ENCODE measurements around the gene KIAA0232. TPM values are rescaled to one million over a fixed set of nuclear protein-coding genes. Genes with fewer than 3 reads are reported as not detected.

Gene KIAA0232
- polyA plus RNA-seq, 1 experiment: 25.0 TPM

GRCh38 chr4:6768539-6768905, 14.0 kb upstream of the KIAA0232 start:
- TF ChIP-seq CTCF (IDR thresholded peaks at IDR 0.05; ENCODE audit: low read depth, low read length): no peak
- ChIA-PET CTCF (interaction anchor here (2.7 kb wide), 1 partner anchor 106 kb away, joined by 7 read pairs; no protein-coding TSS in a partner anchor), POLR2A (no interaction called here)
- DNase-seq (ENCODE audit: low read depth, low spot score): no peak
- Histone ChIP-seq H3K9me3 (ENCODE audit: control insufficient read depth, insufficient read depth, low read length) (no peaks in the 10 kb centered on the region; the same call in 1 of the 2 replicates), H3K27me3 (ENCODE audit: control insufficient read depth, insufficient read depth, low read length) (peaks cover 24% of the 10 kb centered on the region), H3K4me3 (ENCODE audit: low read depth, low read length) (no peak overlapping the region), H3K27ac (ENCODE audit: low read depth, low read length) (no peak overlapping the region)

GRCh38 chr4:6769233-6769988, 13.1 kb upstream of the KIAA0232 start:
- ChIA-PET CTCF (interaction anchor here (2.7 kb wide), 1 partner anchor 105 kb away, joined by 7 read pairs; no protein-coding TSS in a partner anchor), POLR2A (no interaction called here)
- no peak for DNase-seq (ENCODE audit: low read depth, low spot score)

GRCh38 chr4:6769989-6770420, 12.5 kb upstream of the KIAA0232 start:
- Histone ChIP-seq H3K9me3 (ENCODE audit: control insufficient read depth, insufficient read depth, low read length) (no peaks in the 10 kb centered on the region; the same call in 1 of the 2 replicates), H3K27me3 (ENCODE audit: control insufficient read depth, insufficient read depth, low read length) (peaks cover 18% of the 10 kb centered on the region), H3K4me3 (ENCODE audit: low read depth, low read length) (no peak overlapping the region), H3K27ac (ENCODE audit: low read depth, low read length) (no peak overlapping the region)
- TF ChIP-seq CTCF (IDR thresholded peaks at IDR 0.05; ENCODE audit: low read depth, low read length): no peak
- DNase-seq (ENCODE audit: low read depth, low spot score): no peak
- CTCF ChIA-PET: interaction anchor here (2.7 kb wide), 1 partner anchor 104 kb away, joined by 7 read pairs; no protein-coding TSS in a partner anchor
- POLR2A ChIA-PET: no interaction called here

More at GRCh38 chr4:6769233-6769988, 13.1 kb upstream of the KIAA0232 start:
- Histone ChIP-seq H3K9me3 (ENCODE audit: control insufficient read depth, insufficient read depth, low read length) (no peaks in the 10 kb centered on the region; the same call in 1 of the 2 replicates), H3K27ac (ENCODE audit: low read depth, low read length) (no peak overlapping the region), H3K27me3 (ENCODE audit: control insufficient read depth, insufficient read depth, low read length) (peaks cover 20% of the 10 kb centered on the region), H3K4me3 (ENCODE audit: low read depth, low read length) (no peak overlapping the region)
- no peak for TF ChIP-seq CTCF (IDR thresholded peaks at IDR 0.05; ENCODE audit: low read depth, low read length)

- TF ChIP-seq CTCF (IDR thresholded peaks at IDR 0.05; ENCODE audit: low read depth, low read length): no peak
- DNase-seq (ENCODE audit: low read depth, low spot score): no peak
- Histone ChIP-seq H3K27me3 (ENCODE audit: control insufficient read depth, insufficient read depth, low read length) (peaks cover 19% of the 10 kb centered on the region), H3K9me3 (ENCODE audit: control insufficient read depth, insufficient read depth, low read length) (no peaks in the 10 kb centered on the region; the same call in 1 of the 2 replicates), H3K27ac (ENCODE audit: low read depth, low read length) (no peak overlapping the region), H3K4me3 (ENCODE audit: low read depth, low read length) (no peak overlapping the region)
- CTCF ChIA-PET: interaction anchor here (1.4 kb wide), 1 partner anchor 51 kb away, joined by 4 read pairs; no protein-coding TSS in a partner anchor
- POLR2A ChIA-PET: interaction anchor here (1.2 kb wide), 1 partner anchor 9 kb away, joined by 4 read pairs; no protein-coding TSS in a partner anchor
These were observed 11.8 kb upstream of the KIAA0232 start for GRCh38 chr4:6770581-6771228.
